Prostate gland (tissue), 2 donors: ENCODE data around the gene EYA4. TPM values are rescaled to one million over a fixed set of nuclear protein-coding genes. Genes with fewer than 3 reads are reported as not detected.

Source experiments
- DNase-seq: peaks from one replicate; pipeline ENCODE4 v3.0.0-alpha.2; 2019; ENCODE audit warnings: low spot score
- H3K27ac ChIP-seq, 2 donors: fragments of 200-600 bp; sonication (generic); 2 replicates each; pipeline ENCODE4 v1.5.1; 2017 to 2019
- H3K27me3 ChIP-seq: fragments of 200-600 bp; sonication (generic); replicated peaks from 2 replicates; pipeline ENCODE4 v1.5.1; 2019; ENCODE audit not compliant: insufficient read depth
- H3K36me3 ChIP-seq, 2 donors: fragments of 200-600 bp; sonication (generic); 1 replicate in 1 of 2; 2 replicates in 1 of 2; pipeline versions ENCODE4 v1.5.1 to v1.8.1; 2017 to 2019
- H3K4me1 ChIP-seq: fragments of 200-600 bp; sonication (generic); replicated peaks from 2 replicates; pipeline ENCODE4 v1.5.1; 2019
- H3K4me3 ChIP-seq, 2 donors: fragments of 200-600 bp; sonication (generic); 2 replicates each; pipeline ENCODE4 v1.5.1; 2017 to 2019
- H3K9me3 ChIP-seq: fragments of 200-600 bp; sonication (generic); 2 replicates; pipeline ENCODE4 v1.5.1; 2017
- CTCF ChIP-seq, 4 experiments: fragments of 200-600 bp in 2 of 4; fragments of 450-650 bp in 2 of 4; sonication (generic) in 2 of 4; IDR thresholded peaks; 1 replicate in 3 of 4; 2 replicates in 1 of 4; pipeline ENCODE4 v1.5.1; 2016 to 2019; ENCODE audit warnings: antibody characterized with exemption in 4 of 4, mild to moderate bottlenecking in 2 of 4, moderate library complexity in 2 of 4
- POLR2A ChIP-seq: fragments of 450-650 bp; IDR thresholded peaks from one replicate; pipeline ENCODE4 v1.6.1; 2016; ENCODE audit warnings: antibody characterized with exemption, mild to moderate bottlenecking
- POLR2AphosphoS5 ChIP-seq: sonication (generic); formaldehyde crosslinking; IDR thresholded peaks from one replicate; pipeline ENCODE4 v1.6.1; 2017; ENCODE audit warnings: antibody characterized with exemption
- WGBS: methylation state at CpG from one replicate; pipeline ENCODE4 v1.1.5; 2018; 5-methylcytosine and 5-hydroxymethylcytosine counted together
- intact Hi-C: fragments of 100-400 bp; cut with DNase I; formaldehyde crosslinking; loops from one replicate; pipeline ENCODE4 v1.14.2; 2022
- total RNA-seq, 2 donors: library from RNA; depleted of rRNA; stranded (reverse); fragments of >200 nt; gene quantifications; one replicate each; pipeline ENCODE4 v1.1.0, GENCODE V29; 2016

Gene EYA4
- total RNA-seq, 2 donors from 2014 or later, result 4.1 to 7.3 TPM

GRCh38 chr6:133423242-133423641 lies 182.1 kb downstream of the EYA4 start:
- Histone ChIP-seq H3K27ac (no peak overlapping the region), H3K4me3 (no peak overlapping the region), H3K9me3 (no peaks in the 10 kb centered on the region), H3K4me1 (no peaks in the 10 kb centered on the region), H3K27me3 (no peaks in the 10 kb centered on the region), H3K36me3 (no peaks in the 10 kb centered on the region)
- no peak for DNase-seq
- WGBS, result 40% methylated on average over 2 of the region's 2 CpGs
- TF ChIP-seq POLR2A (no peak), CTCF (IDR thresholded peaks at IDR 0.05) (no peak), POLR2AphosphoS5 (no peak)
- intact Hi-C loops, result no loop called here

- WGBS, result 84% methylated on average over 5 of the region's 5 CpGs
- DNase-seq, result no peak
- intact Hi-C loops, result no loop called here
- TF ChIP-seq POLR2A, result no peak
- TF ChIP-seq POLR2AphosphoS5, result no peak
- TF ChIP-seq CTCF (IDR thresholded peaks at IDR 0.05), result no peak
- H3K4me1 ChIP-seq, result no peaks in the 10 kb centered on the region
- H3K9me3 ChIP-seq, result no peaks in the 10 kb centered on the region
- no peak overlapping the region for H3K27ac ChIP-seq
- H3K4me3 ChIP-seq, result no peak overlapping the region
- H3K36me3 ChIP-seq, result no peaks in the 10 kb centered on the region
- no peaks in the 10 kb centered on the region for H3K27me3 ChIP-seq
These were observed 183.2 kb downstream of the EYA4 start for GRCh38 chr6:133424359-133424758.

- H3K36me3 ChIP-seq, result no peaks in the 10 kb centered on the region
- no peak for DNase-seq
- WGBS, result 89% methylated on average over 3 of the region's 3 CpGs
- no peaks in the 10 kb centered on the region for H3K9me3 ChIP-seq
- no peak overlapping the region for H3K4me3 ChIP-seq
- H3K27ac ChIP-seq, result no peak overlapping the region
- TF ChIP-seq POLR2AphosphoS5, result no peak
- no peak for TF ChIP-seq POLR2A
- no peak for TF ChIP-seq CTCF (IDR thresholded peaks at IDR 0.05)
- no peaks in the 10 kb centered on the region for H3K4me1 ChIP-seq
- intact Hi-C loops, result no loop called here
- H3K27me3 ChIP-seq, result no peaks in the 10 kb centered on the region
These were observed 184.9 kb downstream of the EYA4 start for GRCh38 chr6:133426038-133426437.

GRCh38 chr6:133428295-133428694 lies 187.1 kb downstream of the EYA4 start:
- H3K4me3 ChIP-seq, result no peak overlapping the region
- TF ChIP-seq POLR2AphosphoS5 (no peak), POLR2A (no peak), CTCF (IDR thresholded peaks at IDR 0.05) (no peak)
- no peaks in the 10 kb centered on the region for H3K4me1 ChIP-seq
- 72% methylated on average over 3 of the region's 3 CpGs for WGBS
- intact Hi-C loops, result no loop called here
- no peaks in the 10 kb centered on the region for H3K9me3 ChIP-seq
- H3K36me3 ChIP-seq, result no peaks in the 10 kb centered on the region
- DNase-seq, result no peak
- H3K27ac ChIP-seq, result no peak overlapping the region
- no peaks in the 10 kb centered on the region for H3K27me3 ChIP-seq

GRCh38 chr6:133430530-133430929 lies 189.4 kb downstream of the EYA4 start:
- H3K27ac ChIP-seq, result no peak overlapping the region
- no peaks in the 10 kb centered on the region for H3K9me3 ChIP-seq

More at GRCh38 chr6:133430530-133430929, 189.4 kb downstream of the EYA4 start:
- no peak for DNase-seq
- Histone ChIP-seq H3K4me1 (no peaks in the 10 kb centered on the region), H3K36me3 (no peaks in the 10 kb centered on the region), H3K4me3 (no peak overlapping the region), H3K27me3 (no peaks in the 10 kb centered on the region)
- intact Hi-C loops, result no loop called here
- no peak for TF ChIP-seq POLR2AphosphoS5
